Glutamatergic neuron (in vitro differentiated cells): Measurements from ENCODE around the gene GALNT7. TPM values are rescaled to one million over a fixed set of nuclear protein-coding genes. Genes with fewer than 3 reads are reported as not detected.

Experiments used
- DNase-seq: peaks from one replicate; pipeline ENCODE4 v3.0.0; 2022
- H3K27ac Mint-ChIP-seq: one replicate; pipeline ENCODE4 v1.8.0; 2020; ENCODE audit warnings: mild to moderate bottlenecking, mixed read lengths, inconsistent platforms; ENCODE audit not compliant: unreplicated experiment
- H3K27me3 Mint-ChIP-seq: one replicate; pipeline ENCODE4 v1.8.0; 2020; ENCODE audit warnings: mild to moderate bottlenecking, moderate library complexity, mixed read lengths, inconsistent platforms; ENCODE audit not compliant: unreplicated experiment
- H3K36me3 Mint-ChIP-seq: one replicate; pipeline ENCODE4 v1.8.0; 2020; ENCODE audit warnings: mild to moderate bottlenecking, mixed read lengths, inconsistent platforms; ENCODE audit not compliant: unreplicated experiment
- H3K4me1 Mint-ChIP-seq: one replicate; pipeline ENCODE4 v1.8.0; 2020; ENCODE audit warnings: mild to moderate bottlenecking, low read depth, mixed read lengths, inconsistent platforms; ENCODE audit not compliant: unreplicated experiment
- H3K4me3 Mint-ChIP-seq: one replicate; pipeline ENCODE4 v1.8.0; 2020; ENCODE audit warnings: mild to moderate bottlenecking, mixed read lengths, inconsistent platforms; ENCODE audit not compliant: unreplicated experiment
- H3K9me3 Mint-ChIP-seq: one replicate; pipeline ENCODE4 v1.8.0; 2020; ENCODE audit warnings: mild to moderate bottlenecking, moderate library complexity, mixed read lengths, inconsistent platforms; ENCODE audit not compliant: unreplicated experiment
- CTCF ChIP-seq: fragments of 200-600 bp; sonication (generic); IDR thresholded peaks from one replicate; pipeline ENCODE4 v1.5.0; 2021; ENCODE audit not compliant: partially characterized antibody, unreplicated experiment
- total RNA-seq: library from RNA; stranded (reverse); fragmentation: NEBNext Ultra II Directional; extraction: Animal tissue kit (Norgen Biotek cat#: 25700); gene quantifications from one replicate; pipeline ENCODE4 v1.2.1, GENCODE V29; 2021; ENCODE audit not compliant: unreplicated experiment

Gene GALNT7
- total RNA-seq, 1 donor from 2014 or later = 17.9 TPM

- Mint-ChIP-seq H3K27me3 (no peaks in the 10 kb centered on the region), H3K36me3 (no peaks in the 10 kb centered on the region), H3K9me3 (no peaks in the 10 kb centered on the region), H3K4me3 (no peak overlapping the region), H3K4me1 (peaks cover 3% of the 10 kb centered on the region), H3K27ac (no peak overlapping the region)
- no peak for DNase-seq
- TF ChIP-seq CTCF = no peak
Observed at GRCh38 chr4:173227756-173228155, 59.1 kb downstream of the GALNT7 start.

GRCh38 chr4:173230062-173230461, 61.5 kb downstream of the GALNT7 start:
- Mint-ChIP-seq H3K36me3 (no peaks in the 10 kb centered on the region), H3K4me1 (peaks cover 3% of the 10 kb centered on the region), H3K27ac (no peak overlapping the region), H3K9me3 (no peaks in the 10 kb centered on the region), H3K4me3 (no peak overlapping the region), H3K27me3 (no peaks in the 10 kb centered on the region)
- TF ChIP-seq CTCF = no peak
- DNase-seq = no peak

GRCh38 chr4:173231916-173232315, 63.3 kb downstream of the GALNT7 start:
- no peak for TF ChIP-seq CTCF
- H3K4me1 Mint-ChIP-seq = peaks cover 3% of the 10 kb centered on the region
- H3K27ac Mint-ChIP-seq = no peak overlapping the region
- no peaks in the 10 kb centered on the region for H3K36me3 Mint-ChIP-seq
- no peaks in the 10 kb centered on the region for H3K27me3 Mint-ChIP-seq
- no peak overlapping the region for H3K4me3 Mint-ChIP-seq
- DNase-seq = no peak
- H3K9me3 Mint-ChIP-seq = no peaks in the 10 kb centered on the region

GRCh38 chr4:173233857-173234256, 65.2 kb downstream of the GALNT7 start:
- no peaks in the 10 kb centered on the region for H3K27me3 Mint-ChIP-seq
- no peak for DNase-seq
- H3K36me3 Mint-ChIP-seq = no peaks in the 10 kb centered on the region
- no peaks in the 10 kb centered on the region for H3K9me3 Mint-ChIP-seq
- peaks cover 13% of the 10 kb centered on the region for H3K4me1 Mint-ChIP-seq
- H3K4me3 Mint-ChIP-seq = no peak overlapping the region
- TF ChIP-seq CTCF = no peak
- no peak overlapping the region for H3K27ac Mint-ChIP-seq

- Mint-ChIP-seq H3K36me3 (no peaks in the 10 kb centered on the region), H3K27ac (no peak overlapping the region), H3K27me3 (no peaks in the 10 kb centered on the region), H3K4me3 (no peak overlapping the region), H3K9me3 (no peaks in the 10 kb centered on the region), H3K4me1 (peaks cover 13% of the 10 kb centered on the region)
- no peak for DNase-seq
- no peak for TF ChIP-seq CTCF
Observed at GRCh38 chr4:173235050-173235449, 66.4 kb downstream of the GALNT7 start.
